ENCODE results near the gene OR6B3. TPM values are rescaled to one million over a fixed set of nuclear protein-coding genes. Genes with fewer than 3 reads are reported as not detected.

OR6B3 gene
- total RNA-seq, 1 donor from 2014 or later: not detected

DNA sequence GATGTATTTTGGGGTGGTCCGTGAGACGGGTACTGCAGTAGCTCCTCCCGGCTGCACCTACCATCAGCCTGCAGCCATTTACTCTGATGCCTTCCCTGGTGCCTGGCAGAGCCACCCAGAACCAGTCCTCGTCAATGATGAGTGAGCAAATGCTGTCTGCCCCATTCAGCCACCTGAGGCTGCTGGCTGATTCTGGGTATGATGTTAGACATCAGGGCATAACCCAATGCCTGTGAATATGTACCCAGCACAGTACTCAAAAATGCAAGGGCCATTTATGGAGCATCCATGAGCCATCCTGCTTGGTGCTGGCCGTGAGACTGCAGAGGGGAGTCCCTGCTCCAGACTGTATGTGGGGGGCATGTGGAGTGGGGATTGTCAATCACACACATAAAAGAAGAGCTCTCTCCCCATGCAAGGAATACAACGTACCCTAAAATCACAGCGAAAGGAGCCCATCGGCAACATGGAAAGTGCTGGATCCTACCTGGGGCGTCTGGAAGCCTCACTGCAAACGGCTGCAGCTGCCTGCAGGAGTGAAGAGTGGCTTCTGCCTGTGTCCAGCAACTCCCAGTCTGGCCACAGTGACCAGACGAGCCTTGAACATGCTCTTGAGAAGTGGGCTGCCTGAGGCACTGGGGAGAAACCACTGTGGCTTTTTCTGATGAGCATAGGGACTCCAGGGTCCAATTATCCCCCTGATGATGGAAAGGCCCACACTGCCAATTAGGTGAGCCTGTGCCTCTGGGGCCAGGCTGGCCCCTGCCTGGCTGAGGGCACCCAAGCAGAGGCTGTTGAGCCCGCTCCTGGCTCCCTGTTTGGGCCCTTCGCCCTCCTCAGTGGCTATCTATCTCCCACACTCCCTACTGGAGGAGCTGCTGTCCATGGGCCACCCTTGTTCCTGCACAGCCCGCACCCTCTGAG, 20.7 kb downstream of the OR6B3 start:
- Histone ChIP-seq H3K36me3 (ENCODE audit: control insufficient read depth, insufficient read depth, low read length) (no peaks in the 10 kb centered on the region), H3K27me3 (ENCODE audit: control insufficient read depth, insufficient read depth, low read length) (peaks cover 10% of the 10 kb centered on the region), H3K4me3 (ENCODE audit: low read depth, low read length) (no peak overlapping the region)
- TF ChIP-seq, protein P1, sequence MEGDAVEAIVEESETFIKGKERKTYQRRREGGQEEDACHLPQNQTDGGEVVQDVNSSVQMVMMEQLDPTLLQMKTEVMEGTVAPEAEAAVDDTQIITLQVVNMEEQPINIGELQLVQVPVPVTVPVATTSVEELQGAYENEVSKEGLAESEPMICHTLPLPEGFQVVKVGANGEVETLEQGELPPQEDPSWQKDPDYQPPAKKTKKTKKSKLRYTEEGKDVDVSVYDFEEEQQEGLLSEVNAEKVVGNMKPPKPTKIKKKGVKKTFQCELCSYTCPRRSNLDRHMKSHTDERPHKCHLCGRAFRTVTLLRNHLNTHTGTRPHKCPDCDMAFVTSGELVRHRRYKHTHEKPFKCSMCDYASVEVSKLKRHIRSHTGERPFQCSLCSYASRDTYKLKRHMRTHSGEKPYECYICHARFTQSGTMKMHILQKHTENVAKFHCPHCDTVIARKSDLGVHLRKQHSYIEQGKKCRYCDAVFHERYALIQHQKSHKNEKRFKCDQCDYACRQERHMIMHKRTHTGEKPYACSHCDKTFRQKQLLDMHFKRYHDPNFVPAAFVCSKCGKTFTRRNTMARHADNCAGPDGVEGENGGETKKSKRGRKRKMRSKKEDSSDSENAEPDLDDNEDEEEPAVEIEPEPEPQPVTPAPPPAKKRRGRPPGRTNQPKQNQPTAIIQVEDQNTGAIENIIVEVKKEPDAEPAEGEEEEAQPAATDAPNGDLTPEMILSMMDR (IDR thresholded peaks at IDR 0.05; ENCODE audit: insufficient read depth, low read length, poor library complexity, severe bottlenecking): no peak
- DNase-seq (ENCODE audit: low read depth): no peak

DNA sequence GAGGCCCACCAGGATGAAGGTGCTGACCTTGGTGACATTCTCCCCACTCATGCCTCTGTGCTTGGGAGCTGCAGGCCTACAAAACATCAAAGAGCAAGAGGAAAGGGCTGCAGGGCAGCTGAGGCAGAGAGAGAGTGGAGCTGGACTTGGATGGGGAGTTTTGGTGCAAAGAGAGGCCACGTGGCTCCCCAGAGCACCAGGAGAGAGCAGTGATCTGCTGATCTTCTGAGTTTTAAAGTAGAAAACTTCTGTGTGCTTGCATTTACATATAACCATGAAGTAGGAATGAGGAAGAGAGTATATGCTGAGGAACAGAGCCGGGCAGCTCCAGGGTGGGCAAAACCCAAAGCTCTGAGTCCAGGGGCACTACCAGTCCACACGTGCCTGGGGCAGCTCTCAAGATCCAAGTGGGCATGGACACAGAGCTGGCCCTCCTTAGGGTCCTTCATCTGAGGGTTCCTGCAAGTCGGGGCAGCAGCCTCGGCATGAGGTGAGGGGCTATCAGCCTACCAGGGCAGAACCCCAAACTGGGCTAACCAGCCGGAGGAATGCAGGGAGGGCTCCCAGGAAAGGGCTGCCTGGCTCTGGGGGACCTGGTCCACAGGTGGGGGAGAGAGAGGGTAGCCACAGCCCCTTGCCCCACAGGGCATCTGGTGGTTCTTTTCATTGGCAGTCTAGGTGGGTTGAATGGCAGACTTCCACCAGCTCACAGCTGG, 22.8 kb downstream of the OR6B3 start, which contains the start of gene OR6B2:
TSS of gene OR6B2 (minus strand) at position 51 of the 716 bp plus-strand sequence. CDS start at position 51, 0 bp downstream.
- TF ChIP-seq, protein P1 (IDR thresholded peaks at IDR 0.05; ENCODE audit: insufficient read depth, low read length, poor library complexity, severe bottlenecking): no peak
- Histone ChIP-seq H3K4me3 (ENCODE audit: low read depth, low read length) (no peak within 1 kb of the TSS), H3K36me3 (ENCODE audit: control insufficient read depth, insufficient read depth, low read length) (no peaks in the 10 kb centered on the region), H3K27me3 (ENCODE audit: control insufficient read depth, insufficient read depth, low read length) (peaks cover 10% of the 10 kb centered on the region)
- no peak for DNase-seq (ENCODE audit: low read depth)

DNA sequence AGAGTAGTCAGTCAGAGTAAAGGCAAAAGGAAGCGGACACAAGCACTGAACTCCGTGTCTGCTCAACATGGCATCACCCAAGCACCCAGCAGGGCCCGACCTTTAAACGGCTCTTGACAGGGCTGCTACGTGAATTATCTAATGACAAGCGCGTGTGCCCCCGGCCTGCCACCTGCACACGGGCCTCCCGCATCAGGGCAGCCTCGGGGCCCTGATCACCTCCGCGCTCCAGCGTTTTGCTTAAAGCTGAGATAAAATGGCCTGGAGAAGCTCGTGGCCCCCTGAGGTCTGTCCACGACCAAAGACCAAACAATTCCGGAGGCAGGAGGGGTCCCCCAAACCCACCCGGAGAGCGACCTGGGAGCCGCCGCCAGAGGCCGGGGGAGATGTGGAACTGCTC, 28.6 kb downstream of the OR6B3 start:
- no peak for DNase-seq (ENCODE audit: low read depth)
- H3K36me3 ChIP-seq (ENCODE audit: control insufficient read depth, insufficient read depth, low read length): no peaks in the 10 kb centered on the region
- H3K27me3 ChIP-seq (ENCODE audit: control insufficient read depth, insufficient read depth, low read length): no peaks in the 10 kb centered on the region
- TF ChIP-seq, protein P1 (IDR thresholded peaks at IDR 0.05; ENCODE audit: insufficient read depth, low read length, poor library complexity, severe bottlenecking): no peak
- H3K4me3 ChIP-seq (ENCODE audit: low read depth, low read length): peak overlapping the region; percentile 97

DNA sequence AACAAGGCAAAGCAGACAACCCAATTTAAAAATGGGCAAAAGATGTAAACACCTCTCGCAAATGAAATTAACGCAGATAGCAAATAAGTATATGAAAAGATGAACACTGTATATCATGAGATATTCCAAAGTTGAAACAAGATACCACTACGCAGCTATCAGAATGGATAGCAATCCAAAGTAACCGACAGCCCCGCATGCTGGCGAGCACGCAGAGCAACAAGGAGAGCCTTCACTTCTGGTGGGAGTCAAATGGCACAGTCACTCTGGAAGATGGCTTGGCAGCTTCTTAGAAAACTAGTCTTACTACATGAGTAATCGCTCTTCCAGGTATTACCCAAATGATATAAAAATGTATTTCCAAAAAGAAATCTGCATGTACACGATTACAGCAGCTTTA, 29.5 kb downstream of the OR6B3 start:
- H3K27me3 ChIP-seq (ENCODE audit: control insufficient read depth, insufficient read depth, low read length): no peaks in the 10 kb centered on the region
- H3K4me3 ChIP-seq (ENCODE audit: low read depth, low read length): no peak overlapping the region

DNA sequence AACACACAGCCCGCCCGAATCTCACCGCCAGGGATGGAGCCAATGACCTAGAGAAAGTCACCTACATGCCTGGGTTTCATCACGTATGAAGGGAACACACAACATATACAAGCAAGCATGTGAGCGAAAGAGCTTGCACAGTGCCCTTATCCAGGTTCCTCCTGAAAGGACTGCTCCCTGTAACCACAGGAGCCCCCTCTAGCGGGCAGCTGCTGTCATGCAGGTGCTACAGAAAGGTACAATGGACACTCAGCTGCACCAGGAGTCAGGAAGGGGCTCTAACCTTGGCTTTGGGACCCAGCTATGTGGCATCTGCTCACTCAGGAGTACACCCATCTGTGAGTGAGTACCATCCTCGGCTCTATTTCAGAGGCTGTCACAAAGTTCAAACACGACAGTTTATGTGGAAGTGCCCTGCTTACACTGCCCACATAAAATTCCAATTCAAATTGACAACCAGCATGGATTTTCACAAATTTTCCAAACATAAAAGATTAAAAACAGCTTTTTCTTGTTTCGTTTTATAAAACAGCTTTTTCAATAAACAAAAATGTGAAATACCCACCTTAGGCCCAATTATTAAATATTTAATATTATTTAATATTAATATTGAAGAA, 31.7 kb downstream of the OR6B3 start:
- TF ChIP-seq, protein P1 (IDR thresholded peaks at IDR 0.05; ENCODE audit: insufficient read depth, low read length, poor library complexity, severe bottlenecking): peak; percentile 97
- Histone ChIP-seq H3K36me3 (ENCODE audit: control insufficient read depth, insufficient read depth, low read length) (no peaks in the 10 kb centered on the region), H3K4me3 (ENCODE audit: low read depth, low read length) (no peak overlapping the region), H3K27me3 (ENCODE audit: control insufficient read depth, insufficient read depth, low read length) (no peaks in the 10 kb centered on the region)
- DNase-seq (ENCODE audit: low read depth): peak; percentile 39

More for the DNA sequence above, 29.5 kb downstream of the OR6B3 start:
- TF ChIP-seq, protein P1 (IDR thresholded peaks at IDR 0.05; ENCODE audit: insufficient read depth, low read length, poor library complexity, severe bottlenecking): no peak
- DNase-seq (ENCODE audit: low read depth): no peak
- H3K36me3 ChIP-seq (ENCODE audit: control insufficient read depth, insufficient read depth, low read length): no peaks in the 10 kb centered on the region

Measured in kidney epithelial cell (primary cell).